GM12878 (cell line): ENCODE results near the gene NPC1.

Experiments used
- CTCF ChIP-seq, 3 experiments: IDR thresholded peaks in 2 of 3; conservative IDR thresholded peaks in 1 of 3; 2 replicates each; pipeline ENCODE4 v1.5.1; 2011; ENCODE audit warnings: low read depth in 3 of 3, low read length in 3 of 3, mild to moderate bottlenecking in 3 of 3, control low read depth in 2 of 3, moderate library complexity in 2 of 3, inconsistent platforms in 1 of 3, mixed read lengths in 1 of 3; ENCODE audit not compliant: control insufficient read depth in 2 of 3, insufficient read depth in 1 of 3; ENCODE audit errors: extremely low read depth in 1 of 3
- RCOR1 ChIP-seq: conservative IDR thresholded peaks from 2 replicates; pipeline ENCODE4 v1.6.1; 2012; ENCODE audit warnings: low read depth, low read length, improper control_type of control experiment
- ZNF384 ChIP-seq: IDR thresholded peaks from 2 replicates; pipeline ENCODE4 v1.6.1; 2012; ENCODE audit warnings: low read depth, mild to moderate bottlenecking, low read length, improper control_type of control experiment, borderline replicate concordance

- no peak for TF ChIP-seq CTCF (IDR thresholded peaks at IDR 0.05 in 2 of 3, conservative IDR thresholded peaks at IDR 0.05 in 1 of 3; ENCODE audit: control insufficient read depth in 2 of 3, extremely low read depth in 1 of 3, insufficient read depth in 1 of 3, low read depth in 3 of 3, low read length in 3 of 3)
- no peak for TF ChIP-seq ZNF384
- no peak for TF ChIP-seq RCOR1
These were observed 28.6 kb upstream of the NPC1 start for GRCh38 chr18:23614891-23615290.
